Measurements from ENCODE around the gene KCNF1. TPM values are rescaled to one million over a fixed set of nuclear protein-coding genes. Genes with fewer than 3 reads are reported as not detected.

Gene KCNF1
- polyA plus RNA-seq, 4 donors, result 0.25 to 0.34 TPM; not detected in 2

GRCh38 chr2:10924441-10924840 lies 12.7 kb downstream of the KCNF1 start:
- Histone ChIP-seq H3K4me3 (ENCODE audit: low read depth in 1 of 3, low read length in 3 of 3) (no peak overlapping the region), H3K27me3 (ENCODE audit: control insufficient read depth in 3 of 3, insufficient read depth in 3 of 3, low read length in 3 of 3) (peaks cover 0 to 8% (median 4%) of the 10 kb centered on the region in 3 donors), H3K36me3 (ENCODE audit: control insufficient read depth in 3 of 3, insufficient read depth in 2 of 3, low read depth in 1 of 3, low read length in 3 of 3) (no peaks in the 10 kb centered on the region), H3K4me1 (ENCODE audit: control insufficient read depth in 3 of 3, insufficient read depth in 2 of 3, low read depth in 1 of 3, low read length in 2 of 3) (no peaks in the 10 kb centered on the region), H3K9me3 (ENCODE audit: control insufficient read depth in 2 of 2, insufficient read depth in 1 of 2, low read depth in 1 of 2, low read length in 1 of 2) (no peaks in the 10 kb centered on the region), H3K27ac (ENCODE audit: low read depth in 1 of 3, low read length in 2 of 3) (no peak overlapping the region)
- FAIRE-seq (no peak), DNase-seq (no peak)
- 91 to 95% (median 91%) methylated on average over 5 of the region's 5 CpGs for WGBS, 3 donors

GRCh38 chr2:10924859-10925258 lies 13.1 kb downstream of the KCNF1 start:
- no peak for FAIRE-seq
- Histone ChIP-seq H3K9me3 (ENCODE audit: control insufficient read depth in 2 of 2, insufficient read depth in 1 of 2, low read depth in 1 of 2, low read length in 1 of 2) (no peaks in the 10 kb centered on the region), H3K4me1 (ENCODE audit: control insufficient read depth in 3 of 3, insufficient read depth in 2 of 3, low read depth in 1 of 3, low read length in 2 of 3) (no peaks in the 10 kb centered on the region), H3K27me3 (ENCODE audit: control insufficient read depth in 3 of 3, insufficient read depth in 3 of 3, low read length in 3 of 3) (peaks cover 0 to 8% (median 4%) of the 10 kb centered on the region in 3 donors), H3K36me3 (ENCODE audit: control insufficient read depth in 3 of 3, insufficient read depth in 2 of 3, low read depth in 1 of 3, low read length in 3 of 3) (no peaks in the 10 kb centered on the region), H3K27ac (ENCODE audit: low read depth in 1 of 3, low read length in 2 of 3) (no peak overlapping the region), H3K4me3 (ENCODE audit: low read depth in 1 of 3, low read length in 3 of 3) (no peak overlapping the region)
- 63 to 70% (median 67%) methylated on average over 5 of the region's 5 CpGs for WGBS, 3 donors
- DNase-seq, result no peak

GRCh38 chr2:10926191-10926820 lies 14.6 kb downstream of the KCNF1 start:
- DNase-seq (no peak), FAIRE-seq (no peak)
- Histone ChIP-seq H3K36me3 (ENCODE audit: control insufficient read depth in 3 of 3, insufficient read depth in 2 of 3, low read depth in 1 of 3, low read length in 3 of 3) (no peaks in the 10 kb centered on the region), H3K27ac (ENCODE audit: low read depth in 1 of 3, low read length in 2 of 3) (no peak overlapping the region), H3K9me3 (ENCODE audit: control insufficient read depth in 2 of 2, insufficient read depth in 1 of 2, low read depth in 1 of 2, low read length in 1 of 2) (no peaks in the 10 kb centered on the region), H3K4me1 (ENCODE audit: control insufficient read depth in 3 of 3, insufficient read depth in 2 of 3, low read depth in 1 of 3, low read length in 2 of 3) (no peaks in the 10 kb centered on the region), H3K27me3 (ENCODE audit: control insufficient read depth in 3 of 3, insufficient read depth in 3 of 3, low read length in 3 of 3) (peaks cover 0 to 8% (median 4%) of the 10 kb centered on the region in 3 donors), H3K4me3 (ENCODE audit: low read depth in 1 of 3, low read length in 3 of 3) (no peak overlapping the region)
- WGBS, 3 donors, result 67 to 71% (median 69%) methylated on average over 15 of the region's 15 CpGs

- no peak for DNase-seq
- peaks cover 0 to 8% (median 4%) of the 10 kb centered on the region in 3 donors for H3K27me3 ChIP-seq (ENCODE audit: control insufficient read depth in 3 of 3, insufficient read depth in 3 of 3, low read length in 3 of 3)
- H3K27ac ChIP-seq (ENCODE audit: low read depth in 1 of 3, low read length in 2 of 3), result no peak overlapping the region
- no peaks in the 10 kb centered on the region for H3K9me3 ChIP-seq (ENCODE audit: control insufficient read depth in 2 of 2, insufficient read depth in 1 of 2, low read depth in 1 of 2, low read length in 1 of 2)
- H3K4me1 ChIP-seq (ENCODE audit: control insufficient read depth in 3 of 3, insufficient read depth in 2 of 3, low read depth in 1 of 3, low read length in 2 of 3), result no peaks in the 10 kb centered on the region
- H3K4me3 ChIP-seq (ENCODE audit: low read depth in 1 of 3, low read length in 3 of 3), result no peak overlapping the region
- WGBS, 3 donors, result 71 to 75% (median 71%) methylated on average over 12 of the region's 12 CpGs
- FAIRE-seq, result no peak
- H3K36me3 ChIP-seq (ENCODE audit: control insufficient read depth in 3 of 3, insufficient read depth in 2 of 3, low read depth in 1 of 3, low read length in 3 of 3), result no peaks in the 10 kb centered on the region
Measured at GRCh38 chr2:10930721-10931516, 19.2 kb downstream of the KCNF1 start.

- Histone ChIP-seq H3K27me3 (ENCODE audit: control insufficient read depth in 3 of 3, insufficient read depth in 3 of 3, low read length in 3 of 3) (peaks cover 0 to 5% (median 4%) of the 10 kb centered on the region in 3 donors), H3K9me3 (ENCODE audit: control insufficient read depth in 2 of 2, insufficient read depth in 1 of 2, low read depth in 1 of 2, low read length in 1 of 2) (no peaks in the 10 kb centered on the region), H3K36me3 (ENCODE audit: control insufficient read depth in 3 of 3, insufficient read depth in 2 of 3, low read depth in 1 of 3, low read length in 3 of 3) (no peaks in the 10 kb centered on the region), H3K27ac (ENCODE audit: low read depth in 1 of 3, low read length in 2 of 3) (no peak overlapping the region), H3K4me1 (ENCODE audit: control insufficient read depth in 3 of 3, insufficient read depth in 2 of 3, low read depth in 1 of 3, low read length in 2 of 3) (peaks cover 0 to 2% (median 0%) of the 10 kb centered on the region in 3 donors), H3K4me3 (ENCODE audit: low read depth in 1 of 3, low read length in 3 of 3) (no peak overlapping the region)
- DNase-seq (no peak), FAIRE-seq (no peak)
- WGBS, 3 donors, result 85 to 87% (median 87%) methylated on average over 14 of the region's 14 CpGs
Measured at GRCh38 chr2:10931710-10932255, 20.0 kb downstream of the KCNF1 start.

DNA sequence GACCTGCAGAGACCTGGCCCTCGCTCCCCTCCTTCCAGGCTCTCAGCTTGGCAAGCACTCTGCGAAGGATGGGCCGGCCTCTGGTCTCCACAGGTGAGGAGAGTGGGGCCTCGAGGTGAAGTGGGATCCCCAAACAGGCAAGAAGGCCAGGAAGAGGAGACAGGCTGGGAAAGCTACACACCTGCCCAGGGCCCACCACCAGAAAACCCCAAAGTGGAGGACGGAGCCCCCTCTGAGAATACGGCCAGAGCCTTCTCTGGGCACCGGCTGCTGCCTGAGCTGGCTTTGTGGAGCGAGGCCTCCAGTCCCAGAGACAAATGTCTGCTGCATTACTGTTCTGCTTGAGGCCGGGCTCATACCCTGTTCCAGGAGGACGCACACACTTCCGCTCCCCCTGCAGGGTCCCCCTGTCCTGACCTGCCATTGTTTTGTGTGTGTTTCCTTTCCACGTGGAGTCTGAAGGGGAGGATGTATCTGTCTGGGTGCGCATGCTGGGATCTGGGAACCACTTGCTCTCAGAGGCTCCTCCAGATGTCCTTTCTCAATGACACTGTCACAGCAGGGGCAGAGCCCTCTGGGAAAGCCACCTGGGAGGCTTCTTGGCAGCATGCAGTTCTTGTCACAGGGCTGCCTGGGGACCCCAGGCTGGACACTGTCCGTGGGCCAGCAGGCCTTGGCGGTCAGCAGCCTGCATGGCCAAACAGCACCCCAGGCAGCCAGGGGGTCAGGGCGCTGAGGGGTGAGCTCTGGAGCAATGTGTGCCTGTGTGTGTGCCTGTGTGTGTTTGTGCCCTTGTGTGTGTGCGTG lies 20.8 kb downstream of the KCNF1 start:
- Histone ChIP-seq H3K4me1 (ENCODE audit: control insufficient read depth in 3 of 3, insufficient read depth in 2 of 3, low read depth in 1 of 3, low read length in 2 of 3) (peaks cover 0 to 2% (median 0%) of the 10 kb centered on the region in 3 donors), H3K36me3 (ENCODE audit: control insufficient read depth in 3 of 3, insufficient read depth in 2 of 3, low read depth in 1 of 3, low read length in 3 of 3) (no peaks in the 10 kb centered on the region), H3K27me3 (ENCODE audit: control insufficient read depth in 3 of 3, insufficient read depth in 3 of 3, low read length in 3 of 3) (no peaks in the 10 kb centered on the region), H3K9me3 (ENCODE audit: control insufficient read depth in 2 of 2, insufficient read depth in 1 of 2, low read depth in 1 of 2, low read length in 1 of 2) (no peaks in the 10 kb centered on the region), H3K4me3 (ENCODE audit: low read depth in 1 of 3, low read length in 3 of 3) (no peak overlapping the region), H3K27ac (ENCODE audit: low read depth in 1 of 3, low read length in 2 of 3) (no peak overlapping the region)
- WGBS, 3 donors, result 76 to 80% (median 77%) methylated on average over 17 of the region's 17 CpGs
- FAIRE-seq (no peak), DNase-seq (no peak)

DNA sequence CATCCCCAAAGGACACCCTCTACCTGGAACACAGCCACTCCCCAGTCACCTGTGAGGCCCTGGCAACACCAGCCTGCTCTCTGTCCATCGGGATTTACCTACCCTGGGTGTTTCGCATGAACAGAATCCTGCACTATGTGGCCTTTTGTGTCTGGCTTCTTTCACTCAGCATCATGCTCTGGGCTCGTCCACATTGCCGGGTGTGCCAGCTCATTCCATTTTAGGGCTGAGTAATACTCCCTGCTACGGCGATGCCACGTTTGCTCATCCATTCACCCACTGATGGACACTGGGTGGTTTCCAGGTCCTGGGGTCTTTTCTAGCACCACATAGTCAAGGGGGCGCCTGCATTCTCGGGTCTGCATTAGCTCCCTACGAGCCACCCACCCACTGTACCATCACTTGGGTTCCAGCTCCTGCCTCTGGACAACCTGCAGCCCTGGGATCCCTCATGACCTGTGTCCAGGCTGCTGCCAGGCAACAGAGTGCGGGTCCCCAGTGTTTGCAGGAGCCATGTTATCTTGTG lies 22.0 kb downstream of the KCNF1 start:
- H3K27me3 ChIP-seq (ENCODE audit: control insufficient read depth in 3 of 3, insufficient read depth in 3 of 3, low read length in 3 of 3), result no peaks in the 10 kb centered on the region
- FAIRE-seq (no peak), DNase-seq (no peak)
- H3K9me3 ChIP-seq (ENCODE audit: control insufficient read depth in 2 of 2, insufficient read depth in 1 of 2, low read depth in 1 of 2, low read length in 1 of 2), result peaks cover 0 to 5% of the 10 kb centered on the region in 2 donors
- H3K36me3 ChIP-seq (ENCODE audit: control insufficient read depth in 3 of 3, insufficient read depth in 2 of 3, low read depth in 1 of 3, low read length in 3 of 3), result no peaks in the 10 kb centered on the region
- H3K4me3 ChIP-seq (ENCODE audit: low read depth in 1 of 3, low read length in 3 of 3), result no peak overlapping the region
- 81 to 92% (median 86%) methylated on average over 11 of the region's 11 CpGs for WGBS, 3 donors
- H3K4me1 ChIP-seq (ENCODE audit: control insufficient read depth in 3 of 3, insufficient read depth in 2 of 3, low read depth in 1 of 3, low read length in 2 of 3), result peaks cover 0 to 2% (median 0%) of the 10 kb centered on the region in 3 donors
- no peak overlapping the region for H3K27ac ChIP-seq (ENCODE audit: low read depth in 1 of 3, low read length in 2 of 3)

All from small intestine (tissue), 7 donors.